ENCODE results near the gene ZBTB21.

GRCh38 chr21:42002421-42002958, 7.7 kb downstream of the ZBTB21 start:
- no peak for TF ChIP-seq CTCF (conservative IDR thresholded peaks at IDR 0.05 in 1 of 2, IDR thresholded peaks at IDR 0.05 in 1 of 2; ENCODE audit: low read depth in 1 of 2, low read length in 2 of 2)
- no peak for TF ChIP-seq EZH2 (IDR thresholded peaks at IDR 0.05; ENCODE audit: low read length, missing control alignments)
